Retinal pigment epithelial cell (primary cell): Measurements from ENCODE around the gene GALNS.

ENCODE experiments used
- DNase-seq: peaks from one replicate; pipeline ENCODE4 v3.0.0-alpha.2; 2010; ENCODE audit warnings: low read depth
- H3K4me3 ChIP-seq: 2 replicates; pipeline ENCODE4 v1.5.1; 2011; ENCODE audit warnings: mild to moderate bottlenecking, low read length, control low read depth, moderate library complexity
- TF ChIP-seq, protein P1 (sequence below): conservative IDR thresholded peaks from 2 replicates; pipeline ENCODE4 v1.5.1; 2011; ENCODE audit warnings: low read depth, low read length, control low read depth, inconsistent platforms

The GALNS gene

DNA sequence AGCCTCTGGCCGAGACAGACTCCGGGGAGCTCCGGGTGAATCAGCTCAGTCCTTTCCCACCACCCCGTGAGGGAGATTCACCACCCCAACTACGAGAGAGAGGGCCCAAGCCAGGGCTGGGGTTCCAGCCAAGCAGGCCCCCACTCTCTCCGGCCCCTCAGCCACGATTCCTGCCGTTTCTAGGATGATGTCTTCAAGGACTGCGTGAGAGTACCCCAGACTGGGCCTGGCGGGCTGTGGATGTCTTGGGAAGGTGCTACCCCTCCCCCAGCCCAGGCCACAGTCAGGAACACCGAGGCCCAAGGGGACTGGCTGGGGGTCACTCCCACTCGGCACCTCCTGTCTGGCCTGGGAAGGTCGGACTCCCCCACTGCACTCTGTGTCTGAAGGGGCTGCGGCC lies 31.3 kb upstream of the GALNS start:
- TF ChIP-seq, protein P1, sequence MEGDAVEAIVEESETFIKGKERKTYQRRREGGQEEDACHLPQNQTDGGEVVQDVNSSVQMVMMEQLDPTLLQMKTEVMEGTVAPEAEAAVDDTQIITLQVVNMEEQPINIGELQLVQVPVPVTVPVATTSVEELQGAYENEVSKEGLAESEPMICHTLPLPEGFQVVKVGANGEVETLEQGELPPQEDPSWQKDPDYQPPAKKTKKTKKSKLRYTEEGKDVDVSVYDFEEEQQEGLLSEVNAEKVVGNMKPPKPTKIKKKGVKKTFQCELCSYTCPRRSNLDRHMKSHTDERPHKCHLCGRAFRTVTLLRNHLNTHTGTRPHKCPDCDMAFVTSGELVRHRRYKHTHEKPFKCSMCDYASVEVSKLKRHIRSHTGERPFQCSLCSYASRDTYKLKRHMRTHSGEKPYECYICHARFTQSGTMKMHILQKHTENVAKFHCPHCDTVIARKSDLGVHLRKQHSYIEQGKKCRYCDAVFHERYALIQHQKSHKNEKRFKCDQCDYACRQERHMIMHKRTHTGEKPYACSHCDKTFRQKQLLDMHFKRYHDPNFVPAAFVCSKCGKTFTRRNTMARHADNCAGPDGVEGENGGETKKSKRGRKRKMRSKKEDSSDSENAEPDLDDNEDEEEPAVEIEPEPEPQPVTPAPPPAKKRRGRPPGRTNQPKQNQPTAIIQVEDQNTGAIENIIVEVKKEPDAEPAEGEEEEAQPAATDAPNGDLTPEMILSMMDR = no peak
- DNase-seq = no peak
- H3K4me3 ChIP-seq = no peak overlapping the region

DNA sequence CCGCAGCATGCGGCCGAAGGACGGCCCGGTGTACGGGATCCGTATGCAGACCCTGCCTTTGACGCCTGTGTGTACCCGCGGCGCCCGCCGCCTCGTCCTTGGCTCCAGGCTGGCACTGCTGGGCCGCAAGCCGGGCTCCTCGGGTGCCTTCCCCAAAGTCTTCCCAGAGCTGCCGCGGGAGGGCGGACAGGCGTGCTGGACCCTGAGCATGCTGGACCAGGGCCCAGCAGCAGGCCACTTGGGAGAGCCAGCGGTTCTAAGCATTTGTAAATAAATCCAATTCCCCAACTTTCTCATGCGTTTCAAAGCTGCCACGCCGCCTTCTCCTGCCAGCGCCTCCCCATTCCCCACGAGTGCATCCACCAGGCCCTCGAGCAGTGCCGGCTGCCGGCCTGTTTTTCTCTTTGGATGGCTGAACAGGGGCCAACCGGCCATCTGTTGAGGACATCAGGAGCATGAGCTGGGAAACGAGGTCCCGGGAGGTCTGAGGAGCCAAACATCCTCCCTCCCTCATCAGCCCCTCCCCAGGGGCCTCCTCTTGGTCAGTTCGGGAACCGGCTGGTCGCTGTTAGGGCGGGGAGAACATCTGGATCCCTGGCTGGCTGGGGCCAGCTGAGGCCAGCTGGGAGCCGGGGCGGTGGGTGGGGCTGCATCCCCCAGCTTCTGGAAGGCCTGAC lies 30.2 kb upstream of the GALNS start:
- no peak for DNase-seq
- TF ChIP-seq, protein P1 = no peak

DNA sequence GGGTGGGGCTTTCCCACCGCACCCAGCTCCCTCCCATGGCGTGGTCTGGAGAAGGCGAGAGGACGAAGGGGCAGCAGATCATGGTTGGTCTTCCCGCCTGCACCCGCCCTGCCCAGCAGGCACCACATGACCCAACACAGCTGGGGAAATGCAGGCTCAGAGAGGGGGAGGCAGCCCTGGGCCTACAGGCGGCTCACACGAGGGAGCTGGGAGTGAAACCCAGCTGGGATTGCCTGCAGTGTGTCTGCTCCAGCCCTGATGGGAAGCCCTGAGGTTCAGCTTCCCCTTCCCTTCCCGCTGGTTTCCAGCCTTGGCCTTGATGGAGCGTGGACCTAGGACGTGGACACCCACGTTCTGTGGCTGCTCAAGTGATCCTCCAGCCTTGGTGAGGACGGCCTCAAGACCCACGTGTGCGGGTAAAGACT lies 29.7 kb upstream of the GALNS start:
- DNase-seq = no peak
- TF ChIP-seq, protein P1 = no peak
- H3K4me3 ChIP-seq = no peak overlapping the region

More for the DNA sequence above, 30.2 kb upstream of the GALNS start:
- no peak overlapping the region for H3K4me3 ChIP-seq

DNA sequence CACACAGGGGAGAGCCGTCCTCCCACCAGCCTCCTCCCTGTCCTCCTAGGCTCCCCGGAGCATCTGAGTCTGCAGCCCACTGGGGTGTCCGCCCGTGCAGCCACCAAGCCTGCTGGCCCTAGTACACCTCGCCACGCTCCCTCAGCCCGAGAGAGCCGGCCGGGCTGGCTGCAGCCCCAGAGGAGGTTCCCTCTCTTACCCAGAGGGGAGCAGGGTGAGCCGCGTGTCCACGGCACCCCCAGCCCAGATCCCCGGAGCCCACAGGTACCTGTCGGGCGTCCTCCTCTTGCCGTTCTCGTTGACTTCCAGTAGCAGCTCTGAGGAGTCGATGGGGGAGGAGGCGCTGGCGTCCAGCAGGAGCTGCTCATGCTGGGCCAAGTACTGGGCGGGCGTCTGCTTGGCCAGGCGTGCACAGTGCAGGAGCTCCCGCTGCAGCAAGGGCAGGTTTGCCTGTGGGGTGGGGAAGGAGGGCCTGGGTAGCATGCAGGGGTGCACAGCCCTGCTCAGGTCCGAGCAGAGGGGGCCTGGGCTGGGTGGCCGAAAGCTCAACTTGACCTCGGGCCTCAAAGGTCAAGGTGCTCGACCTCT lies 29.0 kb upstream of the GALNS start:
- TF ChIP-seq, protein P1 = no peak
- no peak overlapping the region for H3K4me3 ChIP-seq
- DNase-seq = no peak

DNA sequence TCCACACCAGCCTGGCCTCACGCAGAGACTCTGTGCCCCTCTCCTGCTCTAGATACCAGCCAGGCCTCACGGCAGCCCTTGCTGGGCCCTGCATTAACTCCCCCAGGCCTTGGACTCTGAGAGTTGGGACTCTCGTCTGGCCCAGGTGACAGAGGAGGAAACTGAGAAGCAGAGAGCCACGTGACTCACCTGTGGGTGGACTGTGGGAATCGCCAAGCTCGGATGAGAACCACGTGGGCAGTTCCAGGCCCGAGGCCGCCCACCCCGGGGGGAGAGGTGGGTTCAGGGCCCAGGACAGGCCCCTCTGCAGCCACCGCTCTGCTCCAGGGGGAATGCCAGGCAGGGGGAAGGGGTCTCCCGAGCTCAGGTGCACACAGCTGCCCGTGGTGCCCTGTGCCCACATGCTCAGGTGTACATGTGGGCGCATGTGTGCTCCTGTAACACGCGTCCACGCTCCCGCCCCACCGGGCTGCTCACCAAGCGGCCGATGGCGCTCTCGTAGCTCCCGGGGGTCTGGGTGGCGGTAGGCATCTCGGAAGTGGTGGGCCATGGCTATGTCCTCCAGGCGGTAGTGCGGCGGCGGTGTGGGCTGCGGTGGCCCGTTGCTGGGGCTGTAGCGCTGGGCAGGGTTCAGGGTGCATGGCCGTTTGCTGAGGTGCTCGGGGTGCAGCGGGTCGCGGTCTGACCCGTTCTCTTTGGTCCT lies 28.0 kb upstream of the GALNS start:
- DNase-seq = no peak
- no peak overlapping the region for H3K4me3 ChIP-seq
- TF ChIP-seq, protein P1 = no peak

DNA sequence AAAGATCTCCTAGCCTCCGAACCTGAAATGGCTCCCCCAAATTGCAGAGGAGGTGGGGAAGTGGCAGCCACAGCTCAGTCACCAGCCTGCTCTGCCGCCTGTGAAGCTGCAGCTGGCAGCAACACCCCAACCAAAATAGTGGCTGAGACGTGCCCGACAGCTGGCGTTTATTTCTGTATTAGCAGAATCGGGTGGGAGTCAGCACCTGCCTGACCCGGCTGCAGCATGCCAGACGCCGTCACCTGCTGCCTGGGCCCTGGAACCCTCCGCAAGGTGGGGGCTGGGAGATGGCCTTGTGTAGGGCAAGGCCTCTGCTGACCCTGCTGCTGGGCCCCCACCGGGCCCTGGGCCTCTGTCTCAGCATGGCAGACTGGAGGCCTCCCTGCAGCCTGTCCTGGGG lies 27.2 kb upstream of the GALNS start:
- no peak for DNase-seq
- TF ChIP-seq, protein P1 = no peak
- H3K4me3 ChIP-seq = no peak overlapping the region
